Thymus (tissue), 11 donors: ENCODE data around the gene TSPYL1. TPM values are rescaled to one million over a fixed set of nuclear protein-coding genes. Genes with fewer than 3 reads are reported as not detected.

Experiments
- DNase-seq, 9 donors: peaks; one replicate each; pipeline ENCODE4 v3.0.0-alpha.2; 2013; ENCODE audit warnings: low spot score in 9 of 9, low read depth in 6 of 9, missing footprints in 1 of 9
- H3K27ac ChIP-seq, 2 donors: one replicate each; pipeline ENCODE4 v1.5.1; 2013; ENCODE audit warnings: control low read depth in 1 of 2, low read depth in 1 of 2, low read length in 1 of 2, mild to moderate bottlenecking in 1 of 2, moderate library complexity in 1 of 2
- H3K27me3 ChIP-seq, 2 donors: one replicate each; pipeline ENCODE4 v1.5.1; 2013; ENCODE audit warnings: low read length in 1 of 2; ENCODE audit not compliant: control insufficient read depth in 2 of 2, insufficient read depth in 1 of 2
- H3K36me3 ChIP-seq, 2 donors: one replicate each; pipeline ENCODE4 v1.5.1; 2013; ENCODE audit warnings: low read length in 1 of 2, mild to moderate bottlenecking in 1 of 2, moderate library complexity in 1 of 2; ENCODE audit not compliant: control insufficient read depth in 2 of 2, insufficient read depth in 2 of 2
- H3K4me1 ChIP-seq, 2 donors: one replicate each; pipeline ENCODE4 v1.5.1; 2013; ENCODE audit warnings: low read length in 2 of 2; ENCODE audit not compliant: control insufficient read depth in 2 of 2, insufficient read depth in 2 of 2
- H3K4me3 ChIP-seq, 2 donors: one replicate each; pipeline ENCODE4 v1.5.1; 2013; ENCODE audit warnings: low read length in 2 of 2, control low read depth in 1 of 2, mild to moderate bottlenecking in 1 of 2
- H3K9me3 ChIP-seq, 2 donors: one replicate each; pipeline ENCODE4 v1.5.1; 2013; ENCODE audit warnings: low read length in 1 of 2, mild to moderate bottlenecking in 1 of 2; ENCODE audit not compliant: control insufficient read depth in 2 of 2, insufficient read depth in 1 of 2
- WGBS: extraction: QIAGEN DNeasy Blood & Tissue Kit; methylation state at CpG from one replicate; pipeline ENCODE4 v1.1.7; 2013; 5-methylcytosine and 5-hydroxymethylcytosine counted together
- polyA plus RNA-seq: library from polyadenylated mRNA; stranded (reverse); fragments of 200-250 nt; gene quantifications from one replicate; pipeline ENCODE4 v1.2.3, GENCODE V29; 2013
- total RNA-seq: library from RNA; stranded (reverse); fragments of 120-200 nt; gene quantifications from one replicate; pipeline ENCODE4 v1.2.4, GENCODE V29; 2013
- donor health status: healthy.

The TSPYL1 gene
- total and polyA plus RNA-seq, 2 donors = 42.9 to 48.7 TPM

DNA sequence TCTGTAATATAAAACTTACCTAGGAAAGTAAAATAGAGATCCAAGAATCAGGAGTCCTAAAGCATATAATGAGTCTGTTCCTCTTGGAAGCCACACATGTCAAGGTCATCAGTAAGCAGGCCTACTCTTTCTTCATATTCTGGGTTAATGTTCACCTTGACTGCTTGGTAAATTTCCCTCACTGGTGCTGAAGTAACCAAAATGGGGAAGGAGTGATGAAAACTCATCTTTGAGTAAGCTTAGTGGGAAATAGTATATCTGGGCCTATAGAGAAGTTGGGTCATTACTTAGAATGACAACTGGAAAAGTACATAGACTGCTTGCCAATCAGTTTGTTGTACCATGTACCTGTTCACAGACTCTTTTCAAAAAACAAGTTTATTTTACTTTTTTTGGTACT is 32.4 kb downstream of the TSPYL1 start:
- no peak for DNase-seq
- Histone ChIP-seq H3K4me1 (peaks cover 17 to 18% of the 10 kb centered on the region in 2 donors), H3K27me3 (no peaks in the 10 kb centered on the region), H3K27ac (no peak overlapping the region), H3K9me3 (no peaks in the 10 kb centered on the region), H3K36me3 (no peaks in the 10 kb centered on the region), H3K4me3 (no peak overlapping the region)

DNA sequence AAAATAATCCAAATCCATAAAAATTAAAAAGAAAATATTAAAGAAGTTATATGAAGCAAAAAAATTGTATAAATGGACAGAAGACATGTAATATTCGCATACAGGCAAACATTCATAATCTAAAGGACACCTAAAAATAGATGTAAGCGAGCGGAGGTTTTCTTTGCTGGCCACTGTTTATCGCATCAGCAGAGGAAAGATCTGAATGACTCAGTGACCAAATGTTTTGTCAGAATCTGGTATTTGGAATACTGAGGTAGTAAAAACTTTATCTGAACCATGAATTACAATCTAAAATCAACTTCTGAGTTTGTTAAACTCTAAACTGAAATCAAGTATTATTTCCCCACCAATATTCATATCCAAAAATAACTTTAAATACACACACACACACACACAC is 33.6 kb downstream of the TSPYL1 start:
- H3K4me1 ChIP-seq = peaks cover 7 to 8% of the 10 kb centered on the region in 2 donors

DNA sequence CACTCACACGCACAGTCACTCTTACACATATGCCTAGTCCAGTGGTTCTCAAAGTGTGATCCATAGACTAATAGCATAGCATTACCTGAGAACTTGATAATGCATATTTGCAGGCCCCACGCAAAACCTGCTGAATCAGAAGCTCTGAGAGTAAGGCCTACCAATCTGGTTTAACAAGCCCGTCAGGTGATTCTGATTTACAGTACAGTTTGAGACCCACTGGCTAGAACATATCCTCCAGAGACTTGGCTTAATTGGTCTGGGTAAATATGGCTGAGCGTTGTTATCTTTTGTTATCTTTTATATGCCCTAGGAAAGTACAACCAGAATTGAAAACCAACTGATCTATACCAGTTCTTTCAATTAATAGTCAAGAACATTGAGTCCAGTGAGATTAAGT is 35.4 kb downstream of the TSPYL1 start:
- DNase-seq = no peak
- H3K9me3 ChIP-seq = no peaks in the 10 kb centered on the region
- no peaks in the 10 kb centered on the region for H3K36me3 ChIP-seq
- 98% methylated on average over 4 of the region's 4 CpGs for WGBS
- no peak overlapping the region for H3K4me3 ChIP-seq
- no peaks in the 10 kb centered on the region for H3K27me3 ChIP-seq
- no peak overlapping the region for H3K27ac ChIP-seq
- H3K4me1 ChIP-seq = no peaks in the 10 kb centered on the region

More for the DNA sequence above, 33.6 kb downstream of the TSPYL1 start:
- Histone ChIP-seq H3K27ac (no peak overlapping the region), H3K9me3 (no peaks in the 10 kb centered on the region), H3K27me3 (no peaks in the 10 kb centered on the region), H3K36me3 (no peaks in the 10 kb centered on the region), H3K4me3 (no peak overlapping the region)
- DNase-seq = no peak
- WGBS = 97% methylated on average over 4 of the region's 4 CpGs

DNA sequence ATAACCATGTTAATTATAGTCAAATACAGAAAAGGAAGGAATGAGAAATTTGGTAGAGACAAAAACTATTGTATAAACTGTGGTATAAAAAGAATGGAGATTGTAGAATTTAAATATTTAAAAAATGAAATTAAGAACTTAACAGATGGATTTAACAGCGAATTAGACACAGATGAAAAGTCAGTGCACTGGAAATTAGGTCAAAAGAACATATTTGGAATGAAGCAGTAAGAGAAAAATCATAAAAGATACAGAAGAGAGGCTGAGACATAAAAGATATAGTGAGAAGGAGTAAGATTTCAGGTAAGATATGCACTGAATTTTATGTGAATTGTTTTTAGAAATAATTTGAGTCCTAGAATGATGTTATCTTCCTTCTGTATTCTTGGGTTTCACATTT is 39.9 kb downstream of the TSPYL1 start:
- Histone ChIP-seq H3K27ac (no peak overlapping the region), H3K9me3 (no peaks in the 10 kb centered on the region), H3K36me3 (peaks cover 0 to 3% of the 10 kb centered on the region in 2 donors), H3K27me3 (no peaks in the 10 kb centered on the region), H3K4me1 (no peaks in the 10 kb centered on the region), H3K4me3 (no peak overlapping the region)
- no peak for DNase-seq
- WGBS = 92% methylated on average over 1 of the region's 1 CpG

DNA sequence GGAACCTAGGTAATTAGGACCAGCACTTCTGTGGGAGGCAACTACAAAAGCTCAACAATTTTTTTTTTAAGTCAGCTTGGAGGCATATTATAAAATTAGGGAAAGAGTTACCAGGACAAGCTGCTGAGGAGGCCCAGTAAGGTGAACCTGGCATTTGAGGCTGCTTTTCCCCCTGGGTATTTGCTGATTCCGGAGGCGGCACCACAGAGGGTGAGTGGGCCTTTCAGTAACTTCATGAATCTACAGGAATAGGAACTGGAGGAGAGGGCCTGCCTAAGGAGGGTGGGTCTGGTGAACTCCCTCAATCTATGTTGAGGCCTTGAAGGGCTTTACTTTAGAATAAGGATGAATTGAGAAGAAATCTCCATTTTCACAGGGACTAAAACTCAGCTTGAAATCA is 40.5 kb downstream of the TSPYL1 start:
- Histone ChIP-seq H3K27ac (no peak overlapping the region), H3K27me3 (no peaks in the 10 kb centered on the region), H3K9me3 (no peaks in the 10 kb centered on the region), H3K4me3 (no peak overlapping the region), H3K36me3 (peaks cover 0 to 3% of the 10 kb centered on the region in 2 donors), H3K4me1 (no peaks in the 10 kb centered on the region)
- WGBS = 99% methylated on average over 2 of the region's 2 CpGs
- DNase-seq = no peak

DNA sequence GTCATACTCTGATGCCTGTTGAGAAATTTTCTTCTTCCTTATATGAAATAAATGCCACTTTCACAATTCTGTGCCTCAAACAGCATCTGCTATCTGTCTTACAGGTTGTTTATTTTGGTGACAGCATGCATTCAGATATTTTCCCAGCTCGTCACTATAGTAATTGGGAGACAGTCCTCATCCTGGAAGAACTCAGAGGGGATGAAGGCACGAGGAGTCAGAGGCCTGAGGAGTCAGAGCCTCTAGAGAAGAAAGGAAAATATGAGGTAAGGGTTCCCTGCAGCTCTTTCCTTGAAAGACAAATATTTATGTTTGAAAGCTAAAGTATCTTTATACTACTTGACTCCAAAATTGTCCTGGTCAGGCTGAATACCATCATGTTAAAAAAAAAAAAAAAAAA is 41.6 kb downstream of the TSPYL1 start:
- H3K4me1 ChIP-seq = no peaks in the 10 kb centered on the region
- WGBS = 93% methylated on average over 2 of the region's 2 CpGs
- H3K27me3 ChIP-seq = no peaks in the 10 kb centered on the region
- DNase-seq = no peak
- H3K27ac ChIP-seq = no peak overlapping the region
- no peak overlapping the region for H3K4me3 ChIP-seq
- peaks cover 0 to 3% of the 10 kb centered on the region in 2 donors for H3K36me3 ChIP-seq
- H3K9me3 ChIP-seq = no peaks in the 10 kb centered on the region

DNA sequence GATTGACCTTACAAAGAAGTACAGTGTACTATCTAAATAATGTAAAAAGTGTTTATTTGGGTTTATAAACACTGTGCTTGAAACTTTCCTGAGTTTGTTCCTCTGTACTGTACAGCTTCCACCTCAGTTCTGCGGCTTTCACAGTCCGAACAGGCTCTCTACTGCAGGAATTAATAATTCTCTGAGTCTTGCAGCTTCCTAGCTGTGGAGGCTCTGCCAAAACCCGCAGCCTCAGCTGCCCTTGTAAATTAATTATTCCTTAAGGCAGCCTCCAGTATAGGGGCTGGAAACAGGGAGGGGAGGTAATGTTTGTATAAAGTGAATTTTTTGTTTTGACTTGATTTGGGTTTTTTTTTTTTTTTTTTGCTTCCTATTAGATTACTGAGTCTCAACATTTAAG is 45.0 kb downstream of the TSPYL1 start:
- H3K27ac ChIP-seq = no peak overlapping the region
- no peak overlapping the region for H3K4me3 ChIP-seq
- no peaks in the 10 kb centered on the region for H3K4me1 ChIP-seq
- H3K36me3 ChIP-seq = peaks cover 0 to 3% of the 10 kb centered on the region in 2 donors
- DNase-seq = no peak
- H3K27me3 ChIP-seq = no peaks in the 10 kb centered on the region
- WGBS = 97% methylated on average over 3 of the region's 3 CpGs
- H3K9me3 ChIP-seq = no peaks in the 10 kb centered on the region

DNA sequence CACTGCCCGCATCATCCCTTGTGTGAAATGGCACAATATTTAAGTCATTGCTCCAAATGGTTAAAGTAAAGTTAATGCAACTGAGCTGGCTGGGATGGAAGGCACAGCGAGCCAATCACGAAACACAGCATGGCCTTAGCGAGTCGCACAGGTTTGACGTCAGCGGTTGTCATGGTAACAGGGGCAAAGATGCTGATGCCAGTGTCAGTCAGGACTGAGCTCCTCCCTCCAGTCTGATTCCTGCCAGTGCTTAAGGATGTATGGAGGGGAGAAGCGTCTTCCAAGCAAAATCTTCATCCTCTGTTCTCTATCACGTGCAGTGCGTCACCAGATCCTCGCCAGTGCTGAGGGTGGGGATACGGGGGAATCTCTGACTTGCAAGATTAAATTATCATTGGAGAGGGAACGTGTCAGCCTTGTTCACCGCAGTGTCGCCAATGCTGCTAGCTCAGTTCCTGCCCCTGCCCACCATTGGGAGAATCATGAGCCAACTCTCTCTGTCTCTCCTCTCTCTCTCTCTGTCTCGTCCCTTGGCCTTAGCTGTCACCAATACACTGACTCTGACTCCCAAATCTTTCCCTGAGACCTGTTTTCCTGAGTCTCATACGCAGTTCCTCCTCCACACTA is 50.3 kb downstream of the TSPYL1 start:
- Histone ChIP-seq H3K4me1 (no peaks in the 10 kb centered on the region), H3K4me3 (no peak overlapping the region), H3K27me3 (no peaks in the 10 kb centered on the region), H3K36me3 (no peaks in the 10 kb centered on the region), H3K27ac (no peak overlapping the region), H3K9me3 (no peaks in the 10 kb centered on the region)
- peak in 4 of 9 donors; percentile 18 to 34 (median 19) for DNase-seq
- WGBS = 96% methylated on average over 17 of the region's 17 CpGs
